Measurements from ENCODE around the gene ASIC3. TPM values are rescaled to one million over a fixed set of nuclear protein-coding genes. Genes with fewer than 3 reads are reported as not detected.

Gene ASIC3
- total and polyA plus RNA-seq, 7 experiments from 2014 or later = 6.7 to 17.7 (median 13.7) TPM; not detected in 2

DNA sequence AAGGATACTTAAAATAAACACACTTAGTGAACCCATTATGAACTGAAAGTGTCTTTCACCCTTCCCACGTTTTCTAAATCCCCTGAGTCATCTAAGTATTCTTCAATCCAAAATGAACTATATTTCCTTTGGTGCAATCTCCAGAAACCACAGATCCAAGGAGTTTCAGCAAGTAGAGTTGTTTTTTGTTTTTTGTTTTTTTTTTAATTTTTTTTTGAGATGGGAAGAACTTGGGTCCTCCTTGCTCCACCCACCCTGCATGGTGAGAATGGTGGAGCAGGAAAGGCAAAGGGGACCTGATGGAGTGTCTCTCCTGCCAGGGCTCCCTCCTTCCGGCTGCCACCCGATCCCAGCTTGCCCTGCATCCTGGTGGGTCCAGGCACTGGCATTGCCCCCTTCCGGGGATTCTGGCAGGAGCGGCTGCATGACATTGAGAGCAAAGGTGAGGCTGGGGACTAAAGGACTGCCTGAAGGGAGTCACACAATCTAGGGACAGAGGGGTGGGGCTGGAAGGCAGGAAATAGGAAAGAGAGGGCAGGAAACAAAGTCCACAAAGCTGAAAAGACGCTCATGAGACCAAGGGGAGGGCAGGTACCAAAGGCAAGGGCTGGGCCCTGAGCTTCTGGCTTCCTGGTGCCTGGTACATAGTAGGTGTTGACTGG lies 36.2 kb upstream of the ASIC3 start:
- Mint-ChIP-seq H3K9me3 (peaks cover 0 to 4% (median 0%) of the 10 kb centered on the region in 11 donors), H3K4me1 (peaks cover 55 to 90% (median 81%) of the 10 kb centered on the region in 7 donors), H3K36me3 (peaks cover 0 to 20% (median 0%) of the 10 kb centered on the region in 5 donors), H3K27me3 (no peaks in the 10 kb centered on the region), H3K4me3 (peak overlapping the region; percentile 42 to 91 (median 74)), H3K27ac (peak overlapping the region; percentile 81 to 99 (median 98))
- Histone ChIP-seq H3K4me1 (ENCODE audit: control insufficient read depth in 2 of 2, insufficient read depth in 2 of 2, low read length in 2 of 2) (peaks cover 64 to 89% of the 10 kb centered on the region in 2 donors), H3K9me3 (ENCODE audit: control insufficient read depth in 2 of 3, low read length in 3 of 3) (no peaks in the 10 kb centered on the region), H3K27me3 (ENCODE audit: control insufficient read depth in 2 of 2, insufficient read depth in 2 of 2, low read length in 2 of 2) (no peaks in the 10 kb centered on the region), H3K27ac (ENCODE audit: low read depth, low read length) (peak overlapping the region; percentile 97), H3K4me3 (ENCODE audit: low read length) (no peak overlapping the region), H3K36me3 (ENCODE audit: control insufficient read depth in 2 of 3, insufficient read depth in 3 of 3, low read length in 3 of 3) (no peaks in the 10 kb centered on the region)
- intact Hi-C loops (cut with micrococcal nuclease) = loop anchor here (2.0 to 5.0 kb wide), 5 partner anchors 37 to 690 kb away; partner anchors contain the start of genes ABCF2 (in 1 of the 2), ACTR3C (in 1 of the 2), AGAP3 (in 1 of the 2) and LRRC61 (in 1 of the 2)
- DNase-seq (peak in 1 of 9 donors; percentile 18), ATAC-seq (no peak)
- CTCF ChIA-PET = interaction anchor here (0.6 to 5.1 kb wide), 8 partner anchors 15 to 99 kb away, joined by 3 to 28 read pairs (median 4); partner anchors contain the start of gene ABCB8
- POLR2A ChIA-PET = interaction anchor here (0.5 to 4.9 kb wide), 5 partner anchors 13 to 267 kb away, joined by 3 to 34 read pairs (median 4); no protein-coding TSS in a partner anchor

GRCh38 chr7:151012911-151013347 lies 35.4 kb upstream of the ASIC3 start:
- Histone ChIP-seq H3K9me3 (ENCODE audit: control insufficient read depth in 2 of 3, low read length in 3 of 3) (no peaks in the 10 kb centered on the region), H3K4me3 (ENCODE audit: low read length) (peak overlapping the region; percentile 27), H3K4me1 (ENCODE audit: control insufficient read depth in 2 of 2, insufficient read depth in 2 of 2, low read length in 2 of 2) (peaks cover 56 to 89% of the 10 kb centered on the region in 2 donors), H3K36me3 (ENCODE audit: control insufficient read depth in 2 of 3, insufficient read depth in 3 of 3, low read length in 3 of 3) (no peaks in the 10 kb centered on the region), H3K27ac (ENCODE audit: low read depth, low read length) (peak overlapping the region; percentile 97), H3K27me3 (ENCODE audit: control insufficient read depth in 2 of 2, insufficient read depth in 2 of 2, low read length in 2 of 2) (no peaks in the 10 kb centered on the region)
- DNase-seq (peak in 3 of 9 donors; percentile 22 to 41 (median 35)), ATAC-seq (peak; percentile 8)
- ChIA-PET POLR2A (interaction anchor here (0.5 to 4.9 kb wide), 5 partner anchors 14 to 267 kb away, joined by 3 to 34 read pairs (median 6); no protein-coding TSS in a partner anchor), CTCF (interaction anchor here (0.7 to 2.4 kb wide), 4 partner anchors 16 to 98 kb away, joined by 3 to 14 read pairs (median 6); partner anchors contain the start of gene ABCB8)
- peak overlapping the region; percentile 42 to 91 (median 74) for H3K4me3 Mint-ChIP-seq
- intact Hi-C loops (cut with micrococcal nuclease) = loop anchor here (1.0 to 5.0 kb wide), 12 partner anchors 15 to 691 kb away; partner anchors contain the start of genes ABCB8 (in 2 of the 2), ABCF2 (in 1 of the 2), ACTR3C (in 1 of the 2) and AGAP3 (in 1 of the 2)
- peaks cover 0 to 4% (median 0%) of the 10 kb centered on the region in 11 donors for H3K9me3 Mint-ChIP-seq
- peaks cover 52 to 90% (median 82%) of the 10 kb centered on the region in 7 donors for H3K4me1 Mint-ChIP-seq
- peaks cover 0 to 20% (median 0%) of the 10 kb centered on the region in 5 donors for H3K36me3 Mint-ChIP-seq
- peaks cover 0 to 5% (median 0%) of the 10 kb centered on the region in 5 donors for H3K27me3 Mint-ChIP-seq
- peak overlapping the region; percentile 81 to 99 (median 98) for H3K27ac Mint-ChIP-seq

DNA sequence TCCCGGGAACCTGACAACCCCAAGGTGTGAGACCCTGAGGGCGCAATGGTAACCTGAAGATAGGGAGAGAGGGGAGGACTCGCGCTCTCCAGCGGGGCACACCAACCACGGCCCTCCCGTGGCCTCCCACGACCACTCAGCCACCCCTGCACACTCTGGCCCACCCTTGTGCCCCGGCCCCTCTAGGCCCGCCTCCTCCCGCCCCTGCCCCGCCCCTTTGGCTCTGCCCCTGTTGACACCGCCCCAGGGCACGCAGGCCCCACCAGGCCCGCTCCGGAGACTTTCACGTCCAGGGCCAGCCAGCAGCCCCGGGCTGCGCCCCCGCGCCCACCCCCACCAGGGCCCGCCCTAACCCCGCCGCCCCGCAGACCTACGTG lies 35.0 kb upstream of the ASIC3 start:
- H3K4me3 ChIP-seq (ENCODE audit: low read length) = peak overlapping the region; percentile 27
- POLR2A ChIA-PET = interaction anchor here (1.0 to 4.9 kb wide), 8 partner anchors 15 to 645 kb away, joined by 3 to 34 read pairs (median 6); partner anchors contain the start of genes ABCB8, CDK5 and REPIN1
- H3K27ac ChIP-seq (ENCODE audit: low read depth, low read length) = peak overlapping the region; percentile 97
- no peaks in the 10 kb centered on the region for H3K9me3 ChIP-seq (ENCODE audit: control insufficient read depth in 2 of 3, low read length in 3 of 3)
- Mint-ChIP-seq H3K4me3 (peak overlapping the region; percentile 78 to 98 (median 92)), H3K27me3 (peaks cover 0 to 7% (median 0%) of the 10 kb centered on the region in 5 donors), H3K36me3 (peaks cover 0 to 20% (median 0%) of the 10 kb centered on the region in 5 donors), H3K27ac (peak overlapping the region; percentile 96 to 100 (median 99)), H3K9me3 (peaks cover 0 to 4% (median 0%) of the 10 kb centered on the region in 11 donors), H3K4me1 (peaks cover 53 to 90% (median 82%) of the 10 kb centered on the region in 7 donors)
- H3K27me3 ChIP-seq (ENCODE audit: control insufficient read depth in 2 of 2, insufficient read depth in 2 of 2, low read length in 2 of 2) = no peaks in the 10 kb centered on the region
- no peak for ATAC-seq
- no peaks in the 10 kb centered on the region for H3K36me3 ChIP-seq (ENCODE audit: control insufficient read depth in 2 of 3, insufficient read depth in 3 of 3, low read length in 3 of 3)
- CTCF ChIA-PET = interaction anchor here (0.7 to 2.4 kb wide), 6 partner anchors 15 to 291 kb away, joined by 3 to 14 read pairs (median 4); partner anchors contain the start of gene NOS3
- H3K4me1 ChIP-seq (ENCODE audit: control insufficient read depth in 2 of 2, insufficient read depth in 2 of 2, low read length in 2 of 2) = peaks cover 54 to 89% of the 10 kb centered on the region in 2 donors
- DNase-seq = no peak
- intact Hi-C loops (cut with micrococcal nuclease) = loop anchor here (1.0 to 5.0 kb wide), 12 partner anchors 15 to 691 kb away; partner anchors contain the start of genes ABCB8 (in 2 of the 2), ABCF2 (in 1 of the 2), ACTR3C (in 1 of the 2) and AGAP3 (in 1 of the 2)

- H3K27me3 ChIP-seq (ENCODE audit: control insufficient read depth in 2 of 2, insufficient read depth in 2 of 2, low read length in 2 of 2) = no peaks in the 10 kb centered on the region
- peaks cover 51 to 85% of the 10 kb centered on the region in 2 donors for H3K4me1 ChIP-seq (ENCODE audit: control insufficient read depth in 2 of 2, insufficient read depth in 2 of 2, low read length in 2 of 2)
- ChIA-PET POLR2A (interaction anchor here (0.6 to 4.9 kb wide), 13 partner anchors 10 to 646 kb away, joined by 3 to 34 read pairs (median 6); partner anchors contain the start of genes ABCB8, CDK5, NUB1 and REPIN1), CTCF (interaction anchor here (0.7 to 2.4 kb wide), 12 partner anchors 16 to 290 kb away, joined by 3 to 14 read pairs (median 3); partner anchors contain the start of gene NOS3)
- ATAC-seq (peak; percentile 75), DNase-seq (peak; percentile 80 to 96 (median 92))
- intact Hi-C loops (cut with micrococcal nuclease) = loop anchor here (1.0 to 5.0 kb wide), 14 partner anchors 14 to 692 kb away; partner anchors contain the start of genes ABCB8 (in 2 of the 2), ABCF2 (in 1 of the 2), ACTR3C (in 1 of the 2) and AGAP3 (in 1 of the 2)
- peak overlapping the region; percentile 85 for H3K4me3 ChIP-seq (ENCODE audit: low read length)
- no peaks in the 10 kb centered on the region for H3K9me3 ChIP-seq (ENCODE audit: control insufficient read depth in 2 of 3, low read length in 3 of 3)
- H3K4me1 Mint-ChIP-seq = peaks cover 54 to 90% (median 78%) of the 10 kb centered on the region in 7 donors
- peaks cover 0 to 4% (median 0%) of the 10 kb centered on the region in 11 donors for H3K9me3 Mint-ChIP-seq
- H3K27me3 Mint-ChIP-seq = peaks cover 0 to 11% (median 0%) of the 10 kb centered on the region in 5 donors
- peak overlapping the region; percentile 97 for H3K27ac ChIP-seq (ENCODE audit: low read depth, low read length)
- H3K36me3 Mint-ChIP-seq = peaks cover 0 to 18% (median 0%) of the 10 kb centered on the region in 5 donors
- peak overlapping the region; percentile 96 to 100 (median 99) for H3K27ac Mint-ChIP-seq
- H3K36me3 ChIP-seq (ENCODE audit: control insufficient read depth in 2 of 3, insufficient read depth in 3 of 3, low read length in 3 of 3) = no peaks in the 10 kb centered on the region
- H3K4me3 Mint-ChIP-seq = peak overlapping the region; percentile 83 to 98 (median 94)
These were observed 34.4 kb upstream of the ASIC3 start for GRCh38 chr7:151013733-151014497.

- peaks cover 0 to 4% (median 0%) of the 10 kb centered on the region in 11 donors for H3K9me3 Mint-ChIP-seq
- Histone ChIP-seq H3K27ac (ENCODE audit: low read depth, low read length) (peak overlapping the region; percentile 97), H3K27me3 (ENCODE audit: control insufficient read depth in 2 of 2, insufficient read depth in 2 of 2, low read length in 2 of 2) (no peaks in the 10 kb centered on the region), H3K4me3 (ENCODE audit: low read length) (no peak overlapping the region), H3K36me3 (ENCODE audit: control insufficient read depth in 2 of 3, insufficient read depth in 3 of 3, low read length in 3 of 3) (no peaks in the 10 kb centered on the region), H3K9me3 (ENCODE audit: control insufficient read depth in 2 of 3, low read length in 3 of 3) (no peaks in the 10 kb centered on the region), H3K4me1 (ENCODE audit: control insufficient read depth in 2 of 2, insufficient read depth in 2 of 2, low read length in 2 of 2) (peaks cover 52 to 81% of the 10 kb centered on the region in 2 donors)
- intact Hi-C loops (cut with micrococcal nuclease) = loop anchor here (1.0 to 5.0 kb wide), 5 partner anchors 26 to 693 kb away; partner anchors contain the start of genes ABCF2 (in 1 of the 2), ACTR3C (in 1 of the 2), FASTK (in 1 of the 2) and LRRC61 (in 1 of the 2)
- POLR2A ChIA-PET = interaction anchor here (0.7 to 4.9 kb wide), 10 partner anchors 11 to 70 kb away, joined by 3 to 34 read pairs (median 4); partner anchors contain the start of gene ABCB8
- ATAC-seq (no peak), DNase-seq (peak in 5 of 9 donors; percentile 35 to 54 (median 44))
- H3K36me3 Mint-ChIP-seq = peaks cover 0 to 18% (median 0%) of the 10 kb centered on the region in 5 donors
- CTCF ChIA-PET = interaction anchor here (0.7 to 4.8 kb wide), 12 partner anchors 14 to 47 kb away, joined by 3 to 35 read pairs (median 3); partner anchors contain the start of genes ABCB8 and NOS3
- peak overlapping the region; percentile 96 to 100 (median 99) for H3K27ac Mint-ChIP-seq
- H3K27me3 Mint-ChIP-seq = peaks cover 0 to 18% (median 0%) of the 10 kb centered on the region in 5 donors
- peak overlapping the region; percentile 83 to 98 (median 94) for H3K4me3 Mint-ChIP-seq
- H3K4me1 Mint-ChIP-seq = peaks cover 58 to 91% (median 79%) of the 10 kb centered on the region in 7 donors
These were observed 33.4 kb upstream of the ASIC3 start for GRCh38 chr7:151014950-151015349.
